Stimulated activated CD4-positive, alpha-beta T cell treated with anti-CD3 and anti-CD28 coated beads, TNF-alpha, amount 100 ng/mL, for 48 hours (primary cell): ENCODE results near the gene GCK.
"Not testable (repeated sequence)": the region's sequence is repeated elsewhere in the genome, so short reads cannot be mapped to it uniquely, and the experiment has no call there.

Experiments used
- DNase-seq, 3 donors: peaks; one replicate each; pipeline ENCODE4 v3.0.0-alpha.2; 2020; ENCODE audit warnings: low read depth in 3 of 3

The GCK gene

DNA sequence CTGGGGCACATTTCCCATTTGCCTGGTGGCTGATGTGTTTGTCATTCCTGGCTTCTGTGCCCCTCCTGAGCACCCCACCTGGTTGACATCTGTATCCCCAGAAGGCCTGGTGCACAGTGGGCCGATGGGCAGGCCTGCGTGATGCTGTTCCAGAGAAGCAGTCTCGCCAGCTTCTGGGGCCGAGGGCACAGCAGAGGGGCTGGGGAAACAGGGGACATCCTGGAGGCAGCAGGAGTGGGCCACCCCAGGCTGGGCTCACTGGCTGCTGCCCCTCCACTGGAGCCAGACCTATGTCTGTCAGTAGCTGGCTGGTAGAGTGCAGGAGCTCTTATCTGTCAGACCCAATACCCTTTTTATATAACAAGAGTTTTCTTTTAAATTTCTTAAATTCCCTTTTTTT is 47.2 kb downstream of the GCK start:
- DNase-seq, result no peak

DNA sequence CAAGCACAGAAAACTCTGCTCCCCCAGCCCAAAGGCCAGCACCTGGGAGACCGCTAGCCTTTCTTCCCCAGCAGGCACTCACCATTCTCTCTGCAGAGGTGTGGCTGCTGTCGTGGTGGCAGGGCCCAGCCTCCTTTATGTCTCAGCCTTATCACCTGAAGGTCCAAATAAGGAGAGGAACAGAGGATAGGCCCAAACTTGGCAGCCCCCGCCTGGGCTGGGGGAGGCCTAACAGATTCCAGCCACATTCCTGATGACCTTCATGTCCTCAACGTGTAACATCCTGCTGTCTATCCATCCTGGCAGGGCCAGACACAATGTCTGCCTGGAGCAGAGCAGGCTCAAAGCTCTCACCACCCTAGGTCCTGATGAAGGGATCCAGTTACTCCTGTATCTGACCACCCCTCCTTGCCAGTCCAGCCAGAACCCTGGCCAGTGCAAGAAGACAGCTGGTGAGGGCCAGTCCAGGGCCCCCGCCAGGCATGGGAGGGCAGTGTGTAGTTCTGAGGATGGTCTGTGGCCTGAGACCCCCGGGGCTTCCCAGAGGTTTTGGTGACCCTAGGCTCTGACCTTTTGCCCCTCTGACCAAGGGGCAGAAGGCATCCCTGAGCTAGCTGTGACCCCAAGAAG is 47.9 kb downstream of the GCK start, which contains the start of gene MYL7:
TSS of gene MYL7 (minus strand) at position 112 of the 630 bp plus-strand sequence. CDS start at position 85, 27 bp downstream.
- DNase-seq, result no peak

- no peak for DNase-seq
These were observed 48.9 kb downstream of the GCK start for GRCh38 chr7:44140341-44140740.

DNA sequence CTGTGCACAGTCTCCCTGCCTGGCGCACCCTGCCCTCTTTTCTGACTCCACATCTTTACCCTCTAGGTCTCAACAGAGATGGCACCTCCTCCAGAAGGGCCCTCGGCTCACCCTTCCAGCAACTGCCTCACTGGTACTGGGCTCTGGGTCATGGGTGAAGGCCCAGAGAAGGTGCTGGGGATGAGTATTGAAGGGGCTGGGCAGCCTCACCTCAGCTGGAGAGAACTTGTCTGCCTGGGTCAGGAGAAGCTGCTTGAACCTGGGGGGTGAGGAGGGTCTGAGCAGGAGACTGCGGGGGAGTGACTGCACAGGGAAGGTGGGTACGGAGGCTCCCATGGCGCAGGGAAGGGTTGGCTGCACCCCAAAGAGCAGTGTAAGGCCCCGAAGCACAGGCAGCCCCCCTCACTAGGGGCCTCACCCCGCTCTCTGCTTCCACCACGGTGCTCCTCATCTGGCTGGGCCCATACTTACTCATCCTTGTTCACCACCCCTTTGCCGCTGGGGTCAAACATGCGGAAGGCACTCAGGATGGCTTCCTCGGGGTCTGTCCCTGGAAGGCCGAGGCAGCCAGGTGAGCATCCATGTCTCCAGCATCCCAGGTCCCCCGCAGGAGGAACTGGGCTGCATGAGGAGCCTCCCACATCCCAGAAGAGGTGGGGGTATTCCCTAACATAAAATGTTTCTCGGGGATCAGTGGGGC is 49.8 kb downstream of the GCK start:
- no peak for DNase-seq

GRCh38 chr7:44138698-44139097 is 50.5 kb downstream of the GCK start:
- DNase-seq, result no peak

GRCh38 chr7:44136731-44137130 is 52.5 kb downstream of the GCK start:
- DNase-seq, result no peak

GRCh38 chr7:44134943-44135628 is 54.2 kb downstream of the GCK start:
- DNase-seq, result no peak

GRCh38 chr7:44133295-44133694 is 55.9 kb downstream of the GCK start:
- no peak for DNase-seq

DNA sequence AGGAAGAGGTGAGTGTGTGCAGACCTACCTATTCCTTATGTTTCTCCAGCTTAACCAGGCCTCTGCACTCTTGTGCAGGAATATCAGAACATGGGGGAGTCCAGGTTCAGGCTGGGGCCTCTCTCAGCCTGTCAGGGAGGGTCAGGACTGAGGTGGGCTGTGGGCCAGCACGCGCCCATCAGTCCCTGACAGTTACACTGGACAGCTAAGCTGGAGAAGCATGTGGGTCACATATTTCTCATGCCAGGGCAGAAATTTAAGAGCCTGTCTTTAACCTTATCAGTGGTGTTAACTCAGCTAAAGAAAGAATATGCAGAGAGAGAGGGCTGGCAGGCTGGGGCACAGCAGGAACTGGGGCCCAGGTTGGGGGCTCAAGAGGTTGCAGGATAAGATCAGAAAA is 57.2 kb downstream of the GCK start:
- no peak for DNase-seq

DNA sequence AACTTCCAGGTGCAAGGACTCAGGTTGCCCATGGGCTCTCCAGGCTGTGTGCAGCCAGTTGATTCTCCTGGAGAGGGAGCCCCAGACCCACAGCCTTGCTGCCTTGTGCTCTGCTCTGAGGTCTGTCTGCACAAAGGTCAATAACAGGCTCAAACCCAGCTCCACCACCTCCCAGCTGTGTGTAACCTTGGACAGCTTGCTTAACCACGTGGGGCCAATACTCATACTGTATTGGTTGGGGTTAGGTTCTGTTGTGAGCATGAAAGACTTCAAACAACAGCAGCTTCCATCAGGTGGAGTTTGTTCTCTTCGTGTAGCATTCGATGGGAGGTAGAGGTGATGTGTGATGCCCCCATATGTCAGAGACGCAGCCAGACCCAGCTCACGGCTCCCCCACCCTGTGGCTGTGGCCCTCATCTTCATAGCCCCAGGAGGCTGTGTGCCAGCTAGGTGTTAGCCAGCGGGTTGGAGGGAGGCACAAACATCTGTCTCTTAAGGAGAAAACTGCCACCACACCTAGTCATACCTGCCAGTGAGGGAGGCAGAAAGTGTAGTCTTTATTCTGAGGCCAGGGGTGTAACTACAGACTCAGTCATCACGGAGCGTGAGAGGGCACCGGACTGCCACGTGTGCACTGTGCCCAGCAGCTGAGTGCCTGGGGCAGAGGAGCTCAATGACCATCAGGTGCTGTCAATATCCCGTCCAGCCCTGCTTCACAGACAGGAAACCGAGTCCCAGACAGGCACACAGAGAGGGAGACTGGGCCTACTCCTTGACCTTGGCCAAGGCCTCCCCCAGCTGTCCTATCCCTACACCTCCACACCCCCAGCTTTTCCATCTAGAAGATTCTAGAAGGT is 57.8 kb downstream of the GCK start:
- DNase-seq, result no peak

GRCh38 chr7:44128721-44129582 is 60.3 kb downstream of the GCK start:
- DNase-seq, result no peak

GRCh38 chr7:44127161-44127560 is 62.1 kb downstream of the GCK start:
- DNase-seq, result no peak

GRCh38 chr7:44126574-44126973 is 62.7 kb downstream of the GCK start:
- not testable (repeated sequence) for DNase-seq

DNA sequence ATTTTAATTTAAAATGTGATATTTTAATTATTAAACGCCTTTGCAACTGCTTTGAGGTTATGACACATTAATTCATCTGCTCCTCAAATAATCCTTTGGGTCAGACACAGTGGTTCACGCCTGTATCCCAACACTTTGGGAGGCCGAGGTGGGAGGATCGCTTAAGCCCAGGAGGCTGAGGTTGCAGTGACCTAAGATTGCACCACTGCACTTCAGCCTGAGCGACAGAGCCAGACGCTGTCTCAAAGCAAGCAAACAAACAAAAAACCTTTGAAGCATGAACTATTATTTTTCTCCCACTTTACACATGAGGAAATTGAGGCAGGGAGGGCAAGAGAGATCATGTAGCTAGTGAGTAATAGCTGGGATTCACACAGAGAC is 64.4 kb downstream of the GCK start:
- DNase-seq, result no peak

GRCh38 chr7:44123190-44124003 is 65.8 kb downstream of the GCK start, which contains the start of gene POLD2:
Gene POLD2, minus strand, starts transcription at chr7:44123548. Its CDS starts 1,495 bp downstream, at chr7:44122053.
- peak; percentile 95 to 96 (median 96) for DNase-seq

GRCh38 chr7:44122529-44122928 is 66.7 kb downstream of the GCK start:
- no peak for DNase-seq

GRCh38 chr7:44121761-44122420 is 67.3 kb downstream of the GCK start:
- DNase-seq, result no peak

GRCh38 chr7:44120395-44120794 is 68.8 kb downstream of the GCK start:
- no peak for DNase-seq

GRCh38 chr7:44119829-44120380 is 69.3 kb downstream of the GCK start:
- DNase-seq, result no peak
